Loucy (cell line): ENCODE results near the gene ATP1A2.

ENCODE experiments used
- H2AFZ ChIP-seq: fragments of 200-600 bp; sonication (generic); 2 replicates; pipeline ENCODE4 v1.6.0; 2016; ENCODE audit warnings: antibody characterized with exemption, mild to moderate bottlenecking, low read length, moderate library complexity
- H3F3A ChIP-seq: fragments of 200-600 bp; 2 replicates; pipeline ENCODE4 v1.6.0; 2016; ENCODE audit warnings: antibody characterized with exemption, low read depth, mild to moderate bottlenecking
- H3K27me3 ChIP-seq: fragments of 200-600 bp; sonication (generic); 2 replicates; pipeline ENCODE4 v1.6.1; 2014; ENCODE audit warnings: low read length, mild to moderate bottlenecking; ENCODE audit not compliant: insufficient read depth, poor library complexity, severe bottlenecking
- H3K36me3 ChIP-seq: fragments of 200-600 bp; sonication (generic); 2 replicates; pipeline ENCODE4 v1.6.1; 2016; ENCODE audit warnings: low read length; ENCODE audit not compliant: insufficient read depth
- H3K4me1 ChIP-seq: fragments of 200-600 bp; sonication (generic); 2 replicates; pipeline ENCODE4 v1.5.1; 2014; ENCODE audit warnings: low read length, mild to moderate bottlenecking; ENCODE audit not compliant: insufficient read depth, poor library complexity, severe bottlenecking
- H3K4me2 ChIP-seq: fragments of 200-600 bp; sonication (generic); 2 replicates; pipeline ENCODE4 v1.6.0; 2014; ENCODE audit warnings: antibody characterized with exemption, low read length, low read depth, mild to moderate bottlenecking; ENCODE audit not compliant: poor library complexity, severe bottlenecking
- H3K4me3 ChIP-seq: fragments of 200-600 bp; sonication (generic); 2 replicates; pipeline ENCODE4 v1.5.1; 2014; ENCODE audit warnings: low read length, mild to moderate bottlenecking, mixed read lengths; ENCODE audit not compliant: poor library complexity, severe bottlenecking
- H3K79me2 ChIP-seq: fragments of 200-600 bp; sonication (generic); 2 replicates; pipeline ENCODE4 v1.6.1; 2014; ENCODE audit warnings: low read length; ENCODE audit not compliant: insufficient read depth
- H3K9ac ChIP-seq: fragments of 200-600 bp; sonication (generic); 2 replicates; pipeline ENCODE4 v1.6.0; 2014; ENCODE audit warnings: mild to moderate bottlenecking, low read depth, low read length, moderate library complexity; ENCODE audit not compliant: poor library complexity, severe bottlenecking
- H3K9me2 ChIP-seq: fragments of 200-600 bp; sonication (generic); replicated peaks from 2 replicates; pipeline ENCODE4 v1.6.1; 2016; ENCODE audit warnings: low read depth, low read length, mixed read lengths
- H3K9me3 ChIP-seq: fragments of 200-600 bp; sonication (generic); 2 replicates; pipeline ENCODE4 v1.6.1; 2014; ENCODE audit warnings: mild to moderate bottlenecking, antibody characterized with exemption, low read length, low read depth; ENCODE audit not compliant: insufficient read depth
- H4K20me1 ChIP-seq: fragments of 200-600 bp; sonication (generic); 2 replicates; pipeline ENCODE4 v1.6.0; 2014; ENCODE audit warnings: antibody characterized with exemption, low read length, mild to moderate bottlenecking; ENCODE audit not compliant: insufficient read depth, poor library complexity, severe bottlenecking
- CTCF ChIP-seq: fragments of 200-600 bp; sonication (generic); conservative IDR thresholded peaks from 2 replicates; pipeline ENCODE4 v1.5.1; 2014; ENCODE audit warnings: mild to moderate bottlenecking, antibody characterized with exemption, low read length
- EZH2phosphoT487 ChIP-seq: fragments of 200-600 bp; IDR thresholded peaks from 2 replicates; pipeline ENCODE4 v1.6.1; 2018; ENCODE audit warnings: antibody characterized with exemption, mild to moderate bottlenecking, moderate library complexity, borderline replicate concordance

Gene ATP1A2

GRCh38 chr1:160069460-160070231 is 45.9 kb upstream of the ATP1A2 start, which contains the start of gene KCNJ10:
KCNJ10 (minus strand) TSS chr1:160070160; CDS start chr1:160042532, 27,628 bp downstream.
- Histone ChIP-seq H3K4me1 (peaks cover 6% of the 10 kb centered on the region), H3K9me3 (no peaks in the 10 kb centered on the region), H3K4me2 (peak within 1 kb of the TSS; percentile 78), H3K79me2 (no peaks in the 10 kb centered on the region), H3K27me3 (peaks cover 9% of the 10 kb centered on the region), H2AFZ (peak within 1 kb of the TSS; percentile 85), H3F3A (no peaks in the 10 kb centered on the region), H3K9ac (peak within 1 kb of the TSS; percentile 28), H3K4me3 (peak within 1 kb of the TSS; percentile 75), H4K20me1 (no peaks in the 10 kb centered on the region), H3K36me3 (no peaks in the 10 kb centered on the region), H3K9me2 (no peaks in the 10 kb centered on the region)
- no peak for TF ChIP-seq EZH2phosphoT487
- no peak for TF ChIP-seq CTCF

- Histone ChIP-seq H3F3A (no peaks in the 10 kb centered on the region), H2AFZ (peak overlapping the region; percentile 85), H3K4me3 (peak overlapping the region; percentile 75), H3K9me2 (no peaks in the 10 kb centered on the region), H3K9ac (peak overlapping the region; percentile 28), H3K9me3 (no peaks in the 10 kb centered on the region), H3K4me1 (peaks cover 6% of the 10 kb centered on the region), H3K36me3 (no peaks in the 10 kb centered on the region), H3K4me2 (peak overlapping the region; percentile 78), H4K20me1 (no peaks in the 10 kb centered on the region), H3K79me2 (no peaks in the 10 kb centered on the region), H3K27me3 (peaks cover 9% of the 10 kb centered on the region)
- no peak for TF ChIP-seq EZH2phosphoT487
- TF ChIP-seq CTCF = no peak
Observed at GRCh38 chr1:160070243-160071163, 45.1 kb upstream of the ATP1A2 start.

DNA sequence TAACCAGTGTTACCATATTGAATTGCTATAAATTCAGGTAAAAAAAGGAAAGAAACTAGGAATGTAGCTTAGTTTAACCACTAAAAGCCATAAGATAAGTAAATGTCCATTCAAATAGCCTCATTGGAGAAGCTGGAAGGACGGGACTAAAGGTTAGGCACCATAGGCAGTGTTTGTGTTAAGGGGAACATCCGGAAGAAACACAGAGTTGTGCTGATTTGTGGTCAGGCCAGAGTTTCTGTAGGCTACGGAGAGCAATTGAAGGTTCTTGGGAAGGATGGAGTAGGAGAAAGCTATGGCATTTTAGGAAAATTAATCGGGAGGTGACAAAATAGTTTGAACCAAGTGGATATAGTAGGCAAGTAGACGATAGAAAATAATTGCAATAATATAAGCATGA is 44.3 kb upstream of the ATP1A2 start:
- Histone ChIP-seq H2AFZ (no peak overlapping the region), H3K9ac (no peak overlapping the region)
- TF ChIP-seq CTCF = no peak
- no peak for TF ChIP-seq EZH2phosphoT487

More for the DNA sequence above, 44.3 kb upstream of the ATP1A2 start:
- H4K20me1 ChIP-seq = no peaks in the 10 kb centered on the region
- no peak overlapping the region for H3K4me2 ChIP-seq
- peaks cover 9% of the 10 kb centered on the region for H3K27me3 ChIP-seq
- peaks cover 6% of the 10 kb centered on the region for H3K4me1 ChIP-seq
- no peaks in the 10 kb centered on the region for H3K36me3 ChIP-seq
- no peaks in the 10 kb centered on the region for H3K9me2 ChIP-seq
- H3K4me3 ChIP-seq = no peak overlapping the region
- no peaks in the 10 kb centered on the region for H3K79me2 ChIP-seq
- H3K9me3 ChIP-seq = no peaks in the 10 kb centered on the region
- H3F3A ChIP-seq = no peaks in the 10 kb centered on the region
